CD14-positive monocyte (primary cell): Measurements from ENCODE around the gene CDKAL1. TPM values are rescaled to one million over a fixed set of nuclear protein-coding genes. Genes with fewer than 3 reads are reported as not detected.

ENCODE experiments used
- DNase-seq, 3 donors: peaks; one replicate each; pipeline ENCODE4 v3.0.0-alpha.2; 2011 to 2022
- H2AFZ ChIP-seq: 2 replicates; pipeline ENCODE4 v1.6.0; 2012; ENCODE audit warnings: mild to moderate bottlenecking, low read depth, low read length, inconsistent platforms; ENCODE audit not compliant: insufficient read depth, poor library complexity, severe bottlenecking
- H3K27ac ChIP-seq, 2 donors: 1 replicate in 1 of 2; 2 replicates in 1 of 2; pipeline ENCODE4 v1.5.1; 2012 to 2013; ENCODE audit warnings: low read length in 2 of 2, control low read depth in 1 of 2, inconsistent platforms in 1 of 2, low read depth in 1 of 2, mild to moderate bottlenecking in 1 of 2
- H3K27me3 ChIP-seq, 2 donors: one replicate each; pipeline versions ENCODE4 v1.6.0 to v1.6.1; 2011 to 2013; ENCODE audit warnings: low read length in 2 of 2; ENCODE audit not compliant: control insufficient read depth in 2 of 2, insufficient read depth in 2 of 2
- H3K36me3 ChIP-seq, 2 donors: replicated peaks in 1 of 2; 1 replicate in 1 of 2; 2 replicates in 1 of 2; pipeline versions ENCODE4 v1.5.1 to v1.6.1; 2012 to 2013; ENCODE audit warnings: low read length in 2 of 2, control low read depth in 1 of 2, inconsistent platforms in 1 of 2, mild to moderate bottlenecking in 1 of 2; ENCODE audit not compliant: insufficient read depth in 2 of 2, control insufficient read depth in 1 of 2
- H3K4me1 ChIP-seq, 2 donors: 1 replicate in 1 of 2; 2 replicates in 1 of 2; pipeline versions ENCODE4 v1.5.1 to v1.6.1; 2012 to 2013; ENCODE audit warnings: low read length in 2 of 2, control low read depth in 1 of 2, inconsistent platforms in 1 of 2, mild to moderate bottlenecking in 1 of 2, moderate library complexity in 1 of 2; ENCODE audit not compliant: insufficient read depth in 2 of 2, control insufficient read depth in 1 of 2
- H3K4me2 ChIP-seq: replicated peaks from 2 replicates; pipeline ENCODE3; 2012; ENCODE audit warnings: low read length, moderate library complexity, mild to moderate bottlenecking; ENCODE audit not compliant: poor library complexity, severe bottlenecking; ENCODE audit errors: extremely low read depth
- H3K4me3 ChIP-seq, 3 experiments: fragments of 200-600 bp in 1 of 3; sonication (generic) in 1 of 3; replicated peaks in 1 of 3; 1 replicate in 2 of 3; 2 replicates in 1 of 3; pipeline ENCODE4 v1.5.1; 2011 to 2013; ENCODE audit warnings: low read length in 3 of 3, mild to moderate bottlenecking in 3 of 3, control low read depth in 2 of 3, low read depth in 2 of 3, inconsistent platforms in 1 of 3, moderate library complexity in 1 of 3
- H3K79me2 ChIP-seq: 2 replicates; pipeline ENCODE4 v1.6.0; 2012; ENCODE audit warnings: mild to moderate bottlenecking, control low read depth, inconsistent platforms, low read length, moderate library complexity; ENCODE audit not compliant: insufficient read depth
- H3K9ac ChIP-seq: 2 replicates; pipeline ENCODE4 v1.6.0; 2017; ENCODE audit warnings: low read length, mild to moderate bottlenecking; ENCODE audit not compliant: insufficient read depth, poor library complexity, severe bottlenecking
- H3K9me3 ChIP-seq, 2 donors: replicated peaks in 1 of 2; 1 replicate in 1 of 2; 2 replicates in 1 of 2; pipeline versions ENCODE4 v1.5.1 to v1.6.1; 2012 to 2013; ENCODE audit warnings: low read length in 2 of 2, control low read depth in 1 of 2; ENCODE audit not compliant: control insufficient read depth in 1 of 2, insufficient read depth in 1 of 2
- H4K20me1 ChIP-seq: 2 replicates; pipeline ENCODE4 v1.6.0; 2012; ENCODE audit warnings: mild to moderate bottlenecking, low read length, control low read depth, moderate library complexity; ENCODE audit not compliant: insufficient read depth
- H3K27ac Mint-ChIP-seq, 7 donors: one replicate each; pipeline ENCODE4 v1.8.0; 2020; ENCODE audit warnings: mild to moderate bottlenecking in 7 of 7, mixed read lengths in 7 of 7, moderate library complexity in 6 of 7, inconsistent platforms in 2 of 7
- H3K27me3 Mint-ChIP-seq, 3 donors: one replicate each; pipeline ENCODE4 v1.8.0; 2021 to 2022; ENCODE audit warnings: low read depth in 3 of 3, mild to moderate bottlenecking in 3 of 3, mixed read lengths in 3 of 3, moderate library complexity in 3 of 3, inconsistent platforms in 1 of 3
- H3K36me3 Mint-ChIP-seq, 2 donors: one replicate each; pipeline ENCODE4 v1.8.0; 2020; ENCODE audit warnings: mixed read lengths in 2 of 2, inconsistent platforms in 1 of 2, mild to moderate bottlenecking in 1 of 2
- H3K4me1 Mint-ChIP-seq: one replicate; pipeline ENCODE4 v1.8.0; 2020; ENCODE audit warnings: mild to moderate bottlenecking, mixed read lengths
- H3K4me3 Mint-ChIP-seq, 2 donors: one replicate each; pipeline ENCODE4 v1.8.0; 2020; ENCODE audit warnings: mild to moderate bottlenecking in 2 of 2, mixed read lengths in 2 of 2, moderate library complexity in 1 of 2
- H3K9me3 Mint-ChIP-seq, 7 donors: one replicate each; pipeline ENCODE4 v1.8.0; 2020 to 2022; ENCODE audit warnings: mixed read lengths in 7 of 7, mild to moderate bottlenecking in 6 of 7, moderate library complexity in 6 of 7, inconsistent platforms in 2 of 7
- CTCF ChIP-seq: fragments of 200-600 bp; IDR thresholded peaks from one replicate; pipeline ENCODE4 v1.8.0; 2022; ENCODE audit warnings: antibody characterized with exemption, mild to moderate bottlenecking
- WGBS: methylation state at CpG from one replicate; pipeline ENCODE4 v1.1.5; 2013; ENCODE audit warnings: missing lambda C conversion rate; ENCODE audit not compliant: insufficient coverage; 5-methylcytosine and 5-hydroxymethylcytosine counted together
- intact Hi-C, 2 donors: fragments of 100-400 bp; cut with micrococcal nuclease; formaldehyde crosslinking; loops; one replicate each; pipeline versions ENCODE4 v1.15.0 to v1.15.1; 2023
- polyA plus RNA-seq, 3 donors: library from polyadenylated mRNA; depleted of rRNA in 1 of 3; unstranded in 2 of 3; stranded (reverse) in 1 of 3; fragments of 300-500 nt in 2 of 3; fragments of >200 nt in 1 of 3; fragmentation: Illumina TruSeq in 2 of 3; gene quantifications; 1 replicate in 2 of 3; 2 replicates in 1 of 3; pipeline ENCODE4 v1.2.3, GENCODE V29; 2012 to 2021

CDKAL1 gene
- polyA plus RNA-seq, 3 donors = 3.2 to 12.4 (median 8.3) TPM

GRCh38 chr6:21003780-21004541 lies 469.7 kb downstream of the CDKAL1 start:
- H3K27me3 Mint-ChIP-seq = peaks cover 0 to 1% (median 0%) of the 10 kb centered on the region in 3 donors
- H3K4me1 ChIP-seq = no peaks in the 10 kb centered on the region
- no peaks in the 10 kb centered on the region for H3K27me3 ChIP-seq
- H3K36me3 Mint-ChIP-seq = peaks cover 17 to 21% of the 10 kb centered on the region in 2 donors
- no peak for DNase-seq
- H3K27ac ChIP-seq = no peak overlapping the region
- H3K4me3 ChIP-seq = no peak overlapping the region
- peaks cover 0 to 3% (median 0%) of the 10 kb centered on the region in 7 donors for H3K9me3 Mint-ChIP-seq
- no peak overlapping the region for H3K4me2 ChIP-seq
- no peak overlapping the region for H3K9ac ChIP-seq
- no peak overlapping the region for H3K27ac Mint-ChIP-seq
- intact Hi-C loops = no loop called here
- no peaks in the 10 kb centered on the region for H3K9me3 ChIP-seq
- no CpG with 5 or more reads among the region's 3 CpGs for WGBS
- no peaks in the 10 kb centered on the region for H4K20me1 ChIP-seq
- H3K36me3 ChIP-seq = peaks cover 0 to 8% of the 10 kb centered on the region in 2 donors
- TF ChIP-seq CTCF = no peak
- H2AFZ ChIP-seq = no peak overlapping the region
- no peaks in the 10 kb centered on the region for H3K4me1 Mint-ChIP-seq
- no peaks in the 10 kb centered on the region for H3K79me2 ChIP-seq
- H3K4me3 Mint-ChIP-seq = no peak overlapping the region

- H3K9me3 Mint-ChIP-seq = peaks cover 0 to 6% (median 1%) of the 10 kb centered on the region in 7 donors
- peaks cover 15 to 19% of the 10 kb centered on the region in 2 donors for H3K36me3 Mint-ChIP-seq
- Histone ChIP-seq H3K4me1 (no peaks in the 10 kb centered on the region), H3K27ac (no peak overlapping the region), H3K79me2 (no peaks in the 10 kb centered on the region), H3K4me3 (no peak overlapping the region), H3K9me3 (no peaks in the 10 kb centered on the region), H3K36me3 (peaks cover 0 to under 1% of the 10 kb centered on the region in 2 donors), H4K20me1 (no peaks in the 10 kb centered on the region), H3K9ac (no peak overlapping the region), H3K4me2 (no peak overlapping the region), H3K27me3 (no peaks in the 10 kb centered on the region), H2AFZ (no peak overlapping the region)
- intact Hi-C loops = no loop called here
- H3K27me3 Mint-ChIP-seq = peaks cover 0 to 1% (median 0%) of the 10 kb centered on the region in 3 donors
- H3K27ac Mint-ChIP-seq = peak overlapping the region in 1 of 7 donors; percentile 69
- H3K4me1 Mint-ChIP-seq = no peaks in the 10 kb centered on the region
- no CpG with 5 or more reads among the region's 3 CpGs for WGBS
- DNase-seq = no peak
- no peak overlapping the region for H3K4me3 Mint-ChIP-seq
- TF ChIP-seq CTCF = no peak
Measured at GRCh38 chr6:21005816-21006570, 471.7 kb downstream of the CDKAL1 start.
